GM21825 (cell line): ENCODE measurements around the gene CELF5.

Experiments
- ATAC-seq: cut with Tn5 transposase; IDR thresholded peaks from one replicate; pipeline ENCODE4 v1.9.1; 2021; ENCODE audit warnings: mild to moderate bottlenecking, moderate library complexity; ENCODE audit not compliant: unreplicated experiment

The CELF5 gene

DNA sequence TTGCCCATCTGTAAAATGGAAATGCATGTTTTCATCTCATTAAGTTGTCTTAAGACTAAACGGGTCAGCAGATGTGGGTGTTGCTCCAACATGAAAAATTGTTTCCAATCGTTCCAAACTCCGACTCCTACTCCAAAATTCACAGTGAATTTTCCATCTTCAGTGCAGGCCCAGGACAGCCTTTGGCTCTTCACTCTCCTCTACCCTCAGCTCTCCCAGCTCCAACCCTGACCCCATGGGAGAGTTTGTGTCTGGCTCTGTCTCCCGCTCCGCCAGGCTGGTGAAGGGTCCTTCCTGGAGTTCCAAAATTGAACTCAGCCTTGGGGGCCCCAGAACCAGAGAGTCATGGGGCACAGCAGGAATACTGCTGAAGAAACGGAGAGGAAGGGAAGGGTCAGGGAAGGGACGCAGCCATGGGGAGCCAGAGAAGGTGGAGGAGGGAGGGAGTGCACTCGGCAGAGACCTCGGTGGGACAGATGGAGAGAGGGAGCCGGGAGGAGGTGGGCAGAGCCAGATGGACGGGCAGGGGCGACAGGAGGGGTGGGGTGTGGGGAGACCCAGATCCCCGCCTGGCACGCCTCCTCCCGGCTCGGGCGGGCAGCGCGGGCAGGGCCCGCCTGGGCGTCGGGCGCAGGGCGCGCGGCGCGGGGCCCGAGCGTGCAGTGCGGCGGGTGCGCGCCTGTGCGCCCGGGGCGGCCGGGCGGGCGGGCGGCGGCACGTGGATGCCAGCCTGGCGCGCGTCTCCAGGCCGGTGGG is 45.6 kb downstream of the CELF5 start:
- no peak for ATAC-seq

- no peak for ATAC-seq
Observed at GRCh38 chr19:3270902-3271301, 46.4 kb downstream of the CELF5 start.

DNA sequence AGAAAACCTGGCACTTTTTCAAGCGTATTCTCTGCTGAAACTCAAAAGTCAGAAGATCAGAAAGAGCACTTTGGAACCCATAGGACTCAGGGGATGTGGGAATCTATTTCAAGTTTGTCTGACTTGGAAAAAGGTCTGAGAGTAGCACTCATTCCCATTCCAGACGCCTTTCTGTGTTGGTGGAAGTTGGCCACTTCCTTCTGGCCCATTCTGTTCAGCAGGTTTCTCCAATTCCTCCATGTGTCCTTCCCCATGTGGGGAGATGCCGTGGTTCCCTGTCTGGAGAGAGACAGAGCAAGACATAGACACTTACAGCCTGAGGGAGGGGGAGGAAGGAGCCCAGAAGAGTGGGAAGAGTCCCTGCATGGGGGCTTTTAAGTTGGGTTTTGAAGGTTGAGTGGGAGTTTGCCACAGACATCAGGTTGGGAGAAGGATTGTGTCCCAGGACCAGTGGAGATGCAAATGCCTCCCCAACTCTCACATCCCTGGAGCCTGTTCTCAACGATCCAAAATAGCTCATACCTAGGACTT is 48.0 kb downstream of the CELF5 start:
- no peak for ATAC-seq

GRCh38 chr19:3272952-3273351 is 48.5 kb downstream of the CELF5 start:
- no peak for ATAC-seq

DNA sequence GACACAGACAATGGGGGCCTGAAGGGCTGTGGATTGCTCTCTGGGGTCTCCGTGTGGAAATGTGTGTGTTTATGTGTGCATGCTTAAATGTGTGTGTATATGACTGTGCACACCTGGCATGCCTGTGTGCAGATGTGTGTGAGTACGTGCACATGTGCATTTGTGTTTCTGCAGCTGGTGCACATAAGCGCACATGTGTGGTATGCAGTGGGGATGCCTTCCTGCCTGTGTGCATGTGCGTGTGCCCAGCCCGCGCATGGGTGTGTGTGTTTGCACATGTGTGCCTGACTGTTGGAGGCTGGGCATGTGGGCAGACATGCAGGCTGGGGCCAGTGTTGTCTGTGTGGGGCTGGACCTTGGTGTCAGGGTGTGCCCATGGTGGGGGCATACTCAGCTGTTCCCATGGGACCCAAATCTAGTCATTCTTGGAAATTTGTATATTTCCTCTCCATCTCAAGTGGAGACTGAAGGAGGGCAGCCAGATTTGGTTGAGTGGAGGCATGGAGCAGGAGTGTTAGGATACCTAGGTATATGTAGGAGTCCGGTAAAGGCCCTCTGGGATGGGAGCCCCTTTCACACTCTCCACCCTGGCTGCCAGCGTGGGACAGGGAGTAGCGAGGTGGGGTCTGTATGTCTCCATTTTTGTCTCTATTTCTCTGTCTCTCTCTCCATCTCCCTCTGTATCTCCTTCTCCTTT is 49.9 kb downstream of the CELF5 start:
- ATAC-seq, result no peak

- ATAC-seq, result no peak
Observed at GRCh38 chr19:3274942-3275582, 50.6 kb downstream of the CELF5 start.

- ATAC-seq, result no peak
Observed at GRCh38 chr19:3275583-3276340, 51.3 kb downstream of the CELF5 start.

DNA sequence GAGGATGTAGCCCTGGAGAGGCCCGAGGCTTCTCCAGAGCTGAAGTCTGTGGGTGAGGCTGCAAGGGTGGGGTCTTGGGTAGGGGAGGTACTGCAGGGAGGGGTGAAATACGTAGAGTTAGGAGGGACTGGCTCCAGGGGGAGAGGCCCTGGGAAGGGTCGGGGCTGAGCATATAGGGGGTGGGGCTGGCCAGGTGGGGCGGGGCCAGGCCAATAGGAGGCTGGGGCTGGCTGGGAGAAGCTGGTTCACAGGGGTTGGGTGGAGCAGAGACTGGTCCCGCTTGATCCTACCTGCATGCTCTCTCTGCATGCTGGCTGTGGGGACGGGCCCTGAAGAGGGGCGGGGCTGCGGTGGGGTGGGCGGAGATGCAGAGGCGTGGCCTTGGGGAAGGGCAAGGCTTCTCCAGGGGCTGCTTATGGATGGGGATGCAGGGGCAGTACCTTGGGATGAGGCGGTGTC is 51.9 kb downstream of the CELF5 start:
- ATAC-seq, result no peak

- no peak for ATAC-seq
Observed at GRCh38 chr19:3277649-3278048, 53.2 kb downstream of the CELF5 start.

DNA sequence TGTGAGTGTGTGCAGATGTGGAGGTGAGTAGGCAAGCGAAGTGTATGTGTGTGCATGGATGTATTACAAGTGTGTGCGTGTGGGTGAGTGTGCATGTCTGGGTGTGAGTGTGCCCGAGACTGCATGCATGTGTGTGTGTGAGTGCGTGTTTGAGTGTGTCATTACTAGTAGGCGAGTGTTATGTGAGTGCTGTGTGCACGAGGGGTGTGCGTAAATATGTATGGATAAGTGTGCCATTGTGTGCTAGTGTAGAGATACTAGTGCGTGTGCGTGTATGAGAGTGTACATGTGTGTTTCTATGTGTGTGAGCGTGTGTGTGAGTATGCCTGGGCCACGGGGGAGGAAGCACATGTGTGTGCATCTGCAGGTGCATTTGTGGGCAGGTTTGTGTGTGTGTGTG is 53.8 kb downstream of the CELF5 start:
- ATAC-seq, result no peak

DNA sequence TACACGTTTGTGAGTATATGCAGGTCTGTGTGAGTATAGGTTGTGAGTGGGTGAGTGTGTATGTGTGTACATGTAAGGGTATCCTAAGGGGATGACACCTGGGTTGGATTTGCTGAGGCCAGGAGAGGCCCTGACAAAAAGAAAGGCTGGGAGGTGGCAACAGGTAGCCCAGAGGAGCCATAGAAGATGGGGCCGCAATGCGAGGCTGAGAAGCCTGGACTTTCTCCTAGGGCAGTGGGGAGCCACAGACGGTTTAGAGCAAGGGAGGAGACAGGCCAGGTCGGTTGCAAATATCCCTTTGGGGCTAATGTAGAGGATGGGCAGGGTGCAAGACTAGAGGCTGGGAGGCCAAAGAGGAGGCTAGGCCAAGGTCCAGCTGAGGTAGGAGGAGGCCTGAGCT is 54.3 kb downstream of the CELF5 start:
- ATAC-seq, result no peak

DNA sequence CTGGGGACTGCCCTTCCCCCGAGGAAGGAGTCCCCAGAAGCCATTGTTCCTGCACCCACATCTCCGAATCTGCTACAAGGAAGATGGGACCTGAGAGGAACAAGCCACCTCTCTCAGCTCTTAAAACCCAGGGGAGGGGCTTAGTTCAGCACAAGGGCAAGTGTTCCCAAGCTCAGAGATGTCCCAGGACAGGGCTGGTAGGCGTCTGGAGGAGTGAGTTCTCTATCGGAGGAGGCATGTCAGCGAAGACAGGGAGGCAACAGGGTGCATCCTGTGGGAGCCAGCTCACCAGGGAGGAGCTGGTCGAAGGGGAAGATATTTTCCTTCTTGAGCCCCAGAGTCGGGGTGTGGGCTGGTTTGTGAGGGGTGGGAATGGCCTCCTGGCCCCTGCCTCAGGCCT is 54.8 kb downstream of the CELF5 start:
- ATAC-seq, result no peak

DNA sequence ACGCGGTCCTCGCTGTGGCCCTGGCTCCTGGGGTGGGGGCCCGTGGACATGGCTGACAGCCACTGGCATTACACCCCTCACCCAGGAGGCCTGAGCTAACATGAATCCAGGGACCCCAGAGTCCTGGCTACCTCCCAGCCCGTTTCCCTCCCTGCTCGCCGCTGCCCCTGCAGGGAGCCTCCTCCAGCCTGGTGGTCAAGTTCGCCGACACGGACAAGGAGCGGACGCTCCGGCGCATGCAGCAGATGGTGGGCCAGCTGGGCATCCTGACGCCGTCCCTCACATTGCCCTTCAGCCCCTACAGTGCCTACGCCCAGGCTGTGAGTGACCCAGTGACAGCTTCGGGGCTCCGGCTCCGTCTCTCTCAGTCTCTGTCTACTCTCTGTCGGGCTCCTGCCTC is 56.6 kb downstream of the CELF5 start:
- no peak for ATAC-seq

GRCh38 chr19:3282155-3282554 is 57.7 kb downstream of the CELF5 start:
- no peak for ATAC-seq

GRCh38 chr19:3282564-3282963 is 58.1 kb downstream of the CELF5 start:
- no peak for ATAC-seq

GRCh38 chr19:3283246-3283751 is 58.8 kb downstream of the CELF5 start:
- no peak for ATAC-seq

DNA sequence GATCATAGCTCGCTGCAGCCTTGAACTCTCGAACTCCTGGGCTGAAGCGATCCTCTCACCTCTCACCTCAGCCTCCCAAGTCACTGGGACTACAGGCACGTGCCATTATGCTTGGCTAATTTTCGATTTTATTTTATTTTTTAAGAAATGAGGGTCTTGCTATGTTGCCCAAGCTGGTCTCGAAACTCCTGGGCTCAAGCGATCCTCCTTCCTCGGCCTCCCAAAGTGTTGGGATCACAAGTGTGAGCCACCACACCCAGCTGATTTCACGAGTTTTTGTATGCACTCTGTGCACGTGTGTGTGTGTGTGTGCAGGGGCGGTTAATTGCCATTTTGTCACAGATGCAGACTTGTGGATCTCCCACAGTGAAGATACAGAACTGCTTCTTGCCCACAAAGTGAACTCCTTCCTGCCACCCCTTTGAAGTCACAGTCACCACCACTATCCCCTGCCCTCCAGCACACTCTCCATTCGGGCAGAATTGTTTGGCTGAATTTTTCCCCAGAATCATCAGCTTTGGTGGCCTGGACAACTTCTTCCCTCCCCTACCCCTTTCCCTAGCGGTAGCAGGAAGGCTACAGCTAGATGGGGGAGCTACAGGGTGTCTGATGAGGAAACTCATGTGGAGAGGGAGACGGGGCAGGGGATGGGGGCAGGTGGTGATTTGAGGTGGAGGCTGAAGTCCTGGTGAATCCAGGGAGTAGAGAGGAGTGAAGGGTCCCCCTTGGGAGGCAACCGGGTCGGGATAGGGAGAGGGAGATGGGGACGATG is 59.6 kb downstream of the CELF5 start:
- ATAC-seq, result no peak

GRCh38 chr19:3284759-3285646 is 60.5 kb downstream of the CELF5 start:
- ATAC-seq, result no peak

DNA sequence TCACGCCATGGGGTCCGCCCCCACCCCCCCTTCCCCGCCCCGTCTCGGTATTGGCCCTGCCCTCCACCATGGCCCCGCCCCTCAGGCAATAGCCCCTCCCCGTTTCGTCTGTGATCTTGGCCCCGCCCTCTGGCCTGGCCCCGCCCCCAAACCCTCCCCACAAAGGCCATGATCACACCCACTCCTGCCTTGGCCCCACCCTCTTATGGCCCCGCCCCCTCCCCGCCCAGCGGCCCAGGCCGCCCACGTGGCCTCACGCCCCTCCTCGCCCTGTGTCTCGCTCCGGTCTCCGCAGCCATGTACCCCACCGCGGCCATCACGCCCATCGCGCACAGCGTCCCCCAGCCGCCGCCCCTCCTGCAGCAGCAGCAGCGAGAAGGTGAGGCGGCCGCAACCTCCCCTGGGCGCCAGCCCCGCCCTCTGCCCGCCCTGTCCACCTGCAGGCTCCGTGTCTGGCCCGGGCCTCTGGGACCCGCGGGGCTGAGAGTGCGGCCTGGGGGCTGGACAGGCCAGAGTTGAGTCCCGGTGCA is 61.3 kb downstream of the CELF5 start:
- no peak for ATAC-seq
